Measurements from ENCODE around the gene FGD6.
"Not testable (repeated sequence)": the region's sequence is repeated elsewhere in the genome, so short reads cannot be mapped to it uniquely, and the experiment has no call there.

The FGD6 gene

GRCh38 chr12:95204141-95204866 lies 13.0 kb downstream of the FGD6 start:
- H3K36me3 ChIP-seq (ENCODE audit: control insufficient read depth, insufficient read depth, low read length, severe bottlenecking): no peaks in the 10 kb centered on the region
- peaks cover 54% of the 10 kb centered on the region for H3K4me1 ChIP-seq (ENCODE audit: control insufficient read depth, insufficient read depth, low read length)
- DNase-seq (ENCODE audit: low read depth): peak; percentile 70
- H3K4me3 ChIP-seq (ENCODE audit: low read length): peak overlapping the region; percentile 64
- peak overlapping the region; percentile 85 for H3K9ac ChIP-seq (ENCODE audit: low read length)
- H3K9me3 ChIP-seq (ENCODE audit: control insufficient read depth, low read length): no peaks in the 10 kb centered on the region
- H3K27me3 ChIP-seq (replicated peaks; ENCODE audit: control insufficient read depth, insufficient read depth, low read length): no peaks in the 10 kb centered on the region

GRCh38 chr12:95203487-95204030 lies 13.7 kb downstream of the FGD6 start:
- no peaks in the 10 kb centered on the region for H3K9me3 ChIP-seq (ENCODE audit: control insufficient read depth, low read length)
- no peak overlapping the region for H3K9ac ChIP-seq (ENCODE audit: low read length)
- peaks cover 54% of the 10 kb centered on the region for H3K4me1 ChIP-seq (ENCODE audit: control insufficient read depth, insufficient read depth, low read length)
- no peaks in the 10 kb centered on the region for H3K27me3 ChIP-seq (replicated peaks; ENCODE audit: control insufficient read depth, insufficient read depth, low read length)
- no peaks in the 10 kb centered on the region for H3K36me3 ChIP-seq (ENCODE audit: control insufficient read depth, insufficient read depth, low read length, severe bottlenecking)
- peak; percentile 48 for DNase-seq (ENCODE audit: low read depth)
- peak overlapping the region; percentile 64 for H3K4me3 ChIP-seq (ENCODE audit: low read length)

- DNase-seq (ENCODE audit: low read depth): no peak
- H3K9me3 ChIP-seq (ENCODE audit: control insufficient read depth, low read length): no peaks in the 10 kb centered on the region
- no peak overlapping the region for H3K4me3 ChIP-seq (ENCODE audit: low read length)
- H3K9ac ChIP-seq (ENCODE audit: low read length): no peak overlapping the region
- no peaks in the 10 kb centered on the region for H3K27me3 ChIP-seq (replicated peaks; ENCODE audit: control insufficient read depth, insufficient read depth, low read length)
- peaks cover 54% of the 10 kb centered on the region for H3K4me1 ChIP-seq (ENCODE audit: control insufficient read depth, insufficient read depth, low read length)
- no peaks in the 10 kb centered on the region for H3K36me3 ChIP-seq (ENCODE audit: control insufficient read depth, insufficient read depth, low read length, severe bottlenecking)
Measured at GRCh38 chr12:95202691-95203486, 14.4 kb downstream of the FGD6 start.

GRCh38 chr12:95201056-95201670 lies 16.1 kb downstream of the FGD6 start:
- Histone ChIP-seq H3K9me3 (ENCODE audit: control insufficient read depth, low read length) (no peaks in the 10 kb centered on the region), H3K36me3 (ENCODE audit: control insufficient read depth, insufficient read depth, low read length, severe bottlenecking) (no peaks in the 10 kb centered on the region), H3K27me3 (replicated peaks; ENCODE audit: control insufficient read depth, insufficient read depth, low read length) (no peaks in the 10 kb centered on the region), H3K4me3 (ENCODE audit: low read length) (peak overlapping the region; percentile 60), H3K9ac (ENCODE audit: low read length) (peak overlapping the region; percentile 55), H3K4me1 (ENCODE audit: control insufficient read depth, insufficient read depth, low read length) (peaks cover 54% of the 10 kb centered on the region)
- peak; percentile 39 for DNase-seq (ENCODE audit: low read depth)

GRCh38 chr12:95200128-95200894 lies 17.0 kb downstream of the FGD6 start:
- Histone ChIP-seq H3K9ac (ENCODE audit: low read length) (peak overlapping the region; percentile 55), H3K4me1 (ENCODE audit: control insufficient read depth, insufficient read depth, low read length) (peaks cover 45% of the 10 kb centered on the region), H3K36me3 (ENCODE audit: control insufficient read depth, insufficient read depth, low read length, severe bottlenecking) (no peaks in the 10 kb centered on the region), H3K27me3 (replicated peaks; ENCODE audit: control insufficient read depth, insufficient read depth, low read length) (no peaks in the 10 kb centered on the region), H3K4me3 (ENCODE audit: low read length) (peak overlapping the region; percentile 60), H3K9me3 (ENCODE audit: control insufficient read depth, low read length) (no peaks in the 10 kb centered on the region)
- DNase-seq (ENCODE audit: low read depth): no peak

- Histone ChIP-seq H3K36me3 (ENCODE audit: control insufficient read depth, insufficient read depth, low read length, severe bottlenecking) (no peaks in the 10 kb centered on the region), H3K9me3 (ENCODE audit: control insufficient read depth, low read length) (no peaks in the 10 kb centered on the region), H3K27me3 (replicated peaks; ENCODE audit: control insufficient read depth, insufficient read depth, low read length) (no peaks in the 10 kb centered on the region), H3K4me1 (ENCODE audit: control insufficient read depth, insufficient read depth, low read length) (peaks cover 31% of the 10 kb centered on the region), H3K4me3 (ENCODE audit: low read length) (no peak overlapping the region), H3K9ac (ENCODE audit: low read length) (no peak overlapping the region)
- DNase-seq (ENCODE audit: low read depth): no peak
Measured at GRCh38 chr12:95198914-95199313, 18.4 kb downstream of the FGD6 start.

GRCh38 chr12:95197636-95198035 lies 19.6 kb downstream of the FGD6 start:
- H3K4me3 ChIP-seq (ENCODE audit: low read length): no peak overlapping the region
- no peak overlapping the region for H3K9ac ChIP-seq (ENCODE audit: low read length)
- DNase-seq (ENCODE audit: low read depth): no peak
- no peaks in the 10 kb centered on the region for H3K27me3 ChIP-seq (replicated peaks; ENCODE audit: control insufficient read depth, insufficient read depth, low read length)
- H3K36me3 ChIP-seq (ENCODE audit: control insufficient read depth, insufficient read depth, low read length, severe bottlenecking): no peaks in the 10 kb centered on the region
- H3K9me3 ChIP-seq (ENCODE audit: control insufficient read depth, low read length): no peaks in the 10 kb centered on the region
- peaks cover 21% of the 10 kb centered on the region for H3K4me1 ChIP-seq (ENCODE audit: control insufficient read depth, insufficient read depth, low read length)

GRCh38 chr12:95196875-95197569 lies 20.2 kb downstream of the FGD6 start:
- H3K27me3 ChIP-seq (replicated peaks; ENCODE audit: control insufficient read depth, insufficient read depth, low read length); H3K9ac ChIP-seq (ENCODE audit: low read length); H3K9me3 ChIP-seq (ENCODE audit: control insufficient read depth, low read length); H3K36me3 ChIP-seq (ENCODE audit: control insufficient read depth, insufficient read depth, low read length, severe bottlenecking); DNase-seq (ENCODE audit: low read depth); H3K4me3 ChIP-seq (ENCODE audit: low read length): not testable (repeated sequence)
- peaks cover 18% of the 10 kb centered on the region for H3K4me1 ChIP-seq (ENCODE audit: control insufficient read depth, insufficient read depth, low read length)

GRCh38 chr12:95195122-95195521 lies 22.1 kb downstream of the FGD6 start:
- H3K27me3 ChIP-seq (replicated peaks; ENCODE audit: control insufficient read depth, insufficient read depth, low read length): no peaks in the 10 kb centered on the region
- no peaks in the 10 kb centered on the region for H3K9me3 ChIP-seq (ENCODE audit: control insufficient read depth, low read length)
- H3K9ac ChIP-seq (ENCODE audit: low read length): no peak overlapping the region
- DNase-seq (ENCODE audit: low read depth): no peak
- no peaks in the 10 kb centered on the region for H3K36me3 ChIP-seq (ENCODE audit: control insufficient read depth, insufficient read depth, low read length, severe bottlenecking)
- H3K4me1 ChIP-seq (ENCODE audit: control insufficient read depth, insufficient read depth, low read length): peaks cover 4% of the 10 kb centered on the region
- no peak overlapping the region for H3K4me3 ChIP-seq (ENCODE audit: low read length)

- no peak overlapping the region for H3K4me3 ChIP-seq (ENCODE audit: low read length)
- no peaks in the 10 kb centered on the region for H3K9me3 ChIP-seq (ENCODE audit: control insufficient read depth, low read length)
- no peak overlapping the region for H3K9ac ChIP-seq (ENCODE audit: low read length)
- H3K27me3 ChIP-seq (replicated peaks; ENCODE audit: control insufficient read depth, insufficient read depth, low read length): no peaks in the 10 kb centered on the region
- no peak for DNase-seq (ENCODE audit: low read depth)
- no peaks in the 10 kb centered on the region for H3K36me3 ChIP-seq (ENCODE audit: control insufficient read depth, insufficient read depth, low read length, severe bottlenecking)
- H3K4me1 ChIP-seq (ENCODE audit: control insufficient read depth, insufficient read depth, low read length): peaks cover 3% of the 10 kb centered on the region
Measured at GRCh38 chr12:95193139-95193538, 24.1 kb downstream of the FGD6 start.
